Breast epithelium (tissue), 3 donors: ENCODE measurements around the gene GLT6D1.

Experiments used
- CTCF ChIP-seq, 3 donors: fragments of 450-650 bp; IDR thresholded peaks; one replicate each; pipeline ENCODE4 v1.5.1; 2016 to 2017; ENCODE audit warnings: antibody characterized with exemption in 3 of 3, mild to moderate bottlenecking in 3 of 3, moderate library complexity in 3 of 3
- POLR2A ChIP-seq: fragments of 450-650 bp; IDR thresholded peaks from one replicate; pipeline ENCODE4 v1.6.1; 2016; ENCODE audit warnings: antibody characterized with exemption, mild to moderate bottlenecking, moderate library complexity

GRCh38 chr9:135678236-135679017 is 39.1 kb upstream of the GLT6D1 start:
- TF ChIP-seq CTCF (IDR thresholded peaks at IDR 0.05) = no peak
- no peak for TF ChIP-seq POLR2A
